ENCODE measurements around the gene CDC42EP4.
"Not testable (repeated sequence)": the region's sequence is repeated elsewhere in the genome, so short reads cannot be mapped to it uniquely, and the experiment has no call there.

Gene CDC42EP4

GRCh38 chr17:73338050-73338521 is 26.3 kb upstream of the CDC42EP4 start:
- no peaks in the 10 kb centered on the region for H3K27me3 ChIP-seq (replicated peaks)
- H3K27ac ChIP-seq = peak overlapping the region; percentile 65
- in situ Hi-C loops (cut with HindIII; ENCODE audit: low pct_ligation_motif_present, low sequenced_read_pairs) = no loop called here
- TF ChIP-seq, protein P1, sequence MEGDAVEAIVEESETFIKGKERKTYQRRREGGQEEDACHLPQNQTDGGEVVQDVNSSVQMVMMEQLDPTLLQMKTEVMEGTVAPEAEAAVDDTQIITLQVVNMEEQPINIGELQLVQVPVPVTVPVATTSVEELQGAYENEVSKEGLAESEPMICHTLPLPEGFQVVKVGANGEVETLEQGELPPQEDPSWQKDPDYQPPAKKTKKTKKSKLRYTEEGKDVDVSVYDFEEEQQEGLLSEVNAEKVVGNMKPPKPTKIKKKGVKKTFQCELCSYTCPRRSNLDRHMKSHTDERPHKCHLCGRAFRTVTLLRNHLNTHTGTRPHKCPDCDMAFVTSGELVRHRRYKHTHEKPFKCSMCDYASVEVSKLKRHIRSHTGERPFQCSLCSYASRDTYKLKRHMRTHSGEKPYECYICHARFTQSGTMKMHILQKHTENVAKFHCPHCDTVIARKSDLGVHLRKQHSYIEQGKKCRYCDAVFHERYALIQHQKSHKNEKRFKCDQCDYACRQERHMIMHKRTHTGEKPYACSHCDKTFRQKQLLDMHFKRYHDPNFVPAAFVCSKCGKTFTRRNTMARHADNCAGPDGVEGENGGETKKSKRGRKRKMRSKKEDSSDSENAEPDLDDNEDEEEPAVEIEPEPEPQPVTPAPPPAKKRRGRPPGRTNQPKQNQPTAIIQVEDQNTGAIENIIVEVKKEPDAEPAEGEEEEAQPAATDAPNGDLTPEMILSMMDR (IDR thresholded peaks at IDR 0.05; ENCODE audit: low read depth, low read length, missing control alignments) = no peak
- peak; percentile 49 for DNase-seq
- H3K4me3 ChIP-seq (ENCODE audit: low read depth, low read length) = peak overlapping the region; percentile 30
- no peaks in the 10 kb centered on the region for H3K36me3 ChIP-seq (replicated peaks)

GRCh38 chr17:73337330-73337710 is 25.5 kb upstream of the CDC42EP4 start:
- no peaks in the 10 kb centered on the region for H3K27me3 ChIP-seq (replicated peaks)
- no peaks in the 10 kb centered on the region for H3K36me3 ChIP-seq (replicated peaks)
- H3K27ac ChIP-seq = no peak overlapping the region
- TF ChIP-seq, protein P1 (IDR thresholded peaks at IDR 0.05; ENCODE audit: low read depth, low read length, missing control alignments) = no peak
- H3K4me3 ChIP-seq (ENCODE audit: low read depth, low read length) = no peak overlapping the region
- in situ Hi-C loops (cut with HindIII; ENCODE audit: low pct_ligation_motif_present, low sequenced_read_pairs) = no loop called here
- no peak for DNase-seq

DNA sequence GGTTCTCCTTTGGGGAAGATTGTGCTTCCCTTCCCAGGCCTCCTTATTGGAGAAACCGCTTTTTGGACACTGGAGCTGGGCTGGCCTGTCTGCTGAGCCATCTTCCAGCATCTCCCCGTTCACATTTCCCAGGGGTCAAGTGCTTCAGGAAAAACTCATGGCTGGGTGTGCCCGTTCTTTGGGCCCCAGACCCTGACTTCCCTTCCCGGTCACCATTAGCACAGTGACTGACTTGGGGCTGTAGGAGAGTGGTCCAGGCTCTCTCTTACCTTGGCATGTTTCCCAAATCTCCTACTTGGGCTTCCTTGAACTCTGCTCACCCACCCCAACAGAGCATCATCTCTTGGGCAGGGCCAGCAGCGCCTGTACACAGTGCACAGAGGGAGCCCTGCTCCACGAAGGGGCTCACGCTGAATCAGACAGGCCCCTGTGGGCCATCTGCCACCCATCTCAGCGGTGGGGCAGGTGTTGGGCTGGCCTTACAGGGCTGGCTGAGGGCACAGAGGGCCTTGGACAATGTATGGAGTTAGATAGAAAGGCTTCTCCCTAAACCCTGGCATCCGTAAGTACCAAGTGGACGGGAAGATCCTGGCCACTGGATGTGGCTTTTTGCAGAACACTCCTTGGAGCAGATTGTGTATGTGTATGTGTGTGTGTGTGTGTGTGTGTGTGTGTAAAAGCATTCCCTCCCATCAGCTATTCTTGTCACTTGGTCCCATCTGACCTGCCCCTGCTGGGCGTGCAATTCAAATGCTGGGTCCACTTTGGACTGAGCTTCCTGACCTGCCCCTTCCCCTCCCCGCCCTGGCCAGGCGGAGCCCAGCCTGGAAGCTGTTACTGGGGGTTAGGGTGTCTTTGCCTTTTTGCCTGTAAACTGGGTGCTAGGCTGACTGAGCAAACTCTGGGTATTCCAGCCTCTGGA is 24.9 kb upstream of the CDC42EP4 start:
- no peak for DNase-seq
- Histone ChIP-seq H3K27me3 (replicated peaks) (no peaks in the 10 kb centered on the region), H3K4me3 (ENCODE audit: low read depth, low read length) (no peak overlapping the region), H3K27ac (no peak overlapping the region), H3K36me3 (replicated peaks) (no peaks in the 10 kb centered on the region)
- TF ChIP-seq, protein P1 (IDR thresholded peaks at IDR 0.05; ENCODE audit: low read depth, low read length, missing control alignments) = no peak
- in situ Hi-C loops (cut with HindIII; ENCODE audit: low pct_ligation_motif_present, low sequenced_read_pairs) = no loop called here

- H3K4me3 ChIP-seq (ENCODE audit: low read depth, low read length) = no peak overlapping the region
- H3K36me3 ChIP-seq (replicated peaks) = no peaks in the 10 kb centered on the region
- no peak for DNase-seq
- H3K27ac ChIP-seq = no peak overlapping the region
- in situ Hi-C loops (cut with HindIII; ENCODE audit: low pct_ligation_motif_present, low sequenced_read_pairs) = no loop called here
- TF ChIP-seq, protein P1 (IDR thresholded peaks at IDR 0.05; ENCODE audit: low read depth, low read length, missing control alignments) = no peak
- H3K27me3 ChIP-seq (replicated peaks) = no peaks in the 10 kb centered on the region
Observed at GRCh38 chr17:73335591-73336407, 24.0 kb upstream of the CDC42EP4 start.

- Histone ChIP-seq H3K27me3 (replicated peaks) (no peaks in the 10 kb centered on the region), H3K4me3 (ENCODE audit: low read depth, low read length) (no peak overlapping the region), H3K27ac (no peak overlapping the region), H3K36me3 (replicated peaks) (no peaks in the 10 kb centered on the region)
- TF ChIP-seq, protein P1 (IDR thresholded peaks at IDR 0.05; ENCODE audit: low read depth, low read length, missing control alignments) = no peak
- DNase-seq = no peak
- in situ Hi-C loops (cut with HindIII; ENCODE audit: low pct_ligation_motif_present, low sequenced_read_pairs) = no loop called here
Observed at GRCh38 chr17:73334771-73335513, 23.1 kb upstream of the CDC42EP4 start.

GRCh38 chr17:73333445-73333844 is 21.6 kb upstream of the CDC42EP4 start:
- DNase-seq; H3K4me3 ChIP-seq (ENCODE audit: low read depth, low read length); H3K36me3 ChIP-seq (replicated peaks); H3K27ac ChIP-seq; H3K27me3 ChIP-seq (replicated peaks); in situ Hi-C loops (cut with HindIII; ENCODE audit: low pct_ligation_motif_present, low sequenced_read_pairs): not testable (repeated sequence)
